GM19240 (cell line): ENCODE results near the gene CHD6.

ENCODE experiments used
- DNase-seq: peaks from one replicate; pipeline ENCODE4 v3.0.0; 2011; ENCODE audit warnings: low spot score; ENCODE audit not compliant: insufficient read length

CHD6 gene

GRCh38 chr20:41617902-41618806 is at the start of gene CHD6:
Gene CHD6, minus strand, starts transcription at chr20:41618377. Its CDS starts 67,040 bp downstream, at chr20:41551337.
- DNase-seq, result peak; percentile 97

- DNase-seq, result peak; percentile 14
Observed at GRCh38 chr20:41664584-41664983, 46.4 kb upstream of the CHD6 start.

- no peak for DNase-seq
Observed at GRCh38 chr20:41657655-41658054, 39.5 kb upstream of the CHD6 start.

- no peak for DNase-seq
Observed at GRCh38 chr20:41655962-41656618, 37.9 kb upstream of the CHD6 start.

- no peak for DNase-seq
Observed at GRCh38 chr20:41654884-41655283, 36.7 kb upstream of the CHD6 start.

- no peak for DNase-seq
Observed at GRCh38 chr20:41654292-41654691, 36.1 kb upstream of the CHD6 start.

- no peak for DNase-seq
Observed at GRCh38 chr20:41650231-41650948, 32.2 kb upstream of the CHD6 start.

- no peak for DNase-seq
Observed at GRCh38 chr20:41649489-41649888, 31.3 kb upstream of the CHD6 start.

- DNase-seq, result no peak
Observed at GRCh38 chr20:41645372-41645771, 27.2 kb upstream of the CHD6 start.

GRCh38 chr20:41643504-41643938 is 25.3 kb upstream of the CHD6 start:
- DNase-seq, result no peak

- no peak for DNase-seq
Observed at GRCh38 chr20:41639630-41640029, 21.5 kb upstream of the CHD6 start.

- DNase-seq, result no peak
Observed at GRCh38 chr20:41638456-41638855, 20.3 kb upstream of the CHD6 start.

GRCh38 chr20:41635158-41635557 is 17.0 kb upstream of the CHD6 start:
- no peak for DNase-seq

- no peak for DNase-seq
Observed at GRCh38 chr20:41632896-41633295, 14.7 kb upstream of the CHD6 start.

GRCh38 chr20:41631826-41632225 is 13.6 kb upstream of the CHD6 start:
- no peak for DNase-seq

GRCh38 chr20:41630846-41631245 is 12.7 kb upstream of the CHD6 start:
- DNase-seq, result no peak

- no peak for DNase-seq
Observed at GRCh38 chr20:41627611-41628244, 9.6 kb upstream of the CHD6 start.

GRCh38 chr20:41627001-41627495 is 8.9 kb upstream of the CHD6 start:
- no peak for DNase-seq

GRCh38 chr20:41623625-41624375 is 5.6 kb upstream of the CHD6 start:
- no peak for DNase-seq

GRCh38 chr20:41622584-41622983 is 4.4 kb upstream of the CHD6 start:
- DNase-seq, result no peak

- no peak for DNase-seq
Observed at GRCh38 chr20:41621971-41622370, 3.8 kb upstream of the CHD6 start.
